Endothelial cell of umbilical vein (primary cell): ENCODE measurements around the gene RUNDC1. TPM values are rescaled to one million over a fixed set of nuclear protein-coding genes. Genes with fewer than 3 reads are reported as not detected.

ENCODE experiments used
- BruUV-seq: library from RNA; stranded (reverse); fragments of 400-500 nt; replicated peaks from 2 replicates; lab custom pipeline; 2021; lab: Mats Ljungman, UMichigan
- CTCF ChIA-PET: fragments of 300-600, 350-600 bp; sonication (Branson Sonifier 250); formaldehyde crosslinking; loops from one replicate; lab custom pipeline; 2021; ENCODE audit warnings: antibody characterized with exemption, inconsistent platforms; lab: Charles Lee
- POLR2A ChIA-PET: fragments of 300-600, 350-600 bp; sonication (Branson Sonifier 250); formaldehyde crosslinking; loops from one replicate; lab custom pipeline; 2021; ENCODE audit warnings: antibody characterized with exemption, inconsistent platforms; lab: Charles Lee
- DNase-seq: peaks from one replicate; pipeline ENCODE4 v3.0.0-alpha.2; 2011; ENCODE audit warnings: low read depth, low spot score
- FAIRE-seq: peaks from 2 replicates; lab custom pipeline; 2011; peaks lifted over from hg19 to GRCh38; lab: Jason Lieb, UNC
- H2AFZ ChIP-seq: 2 replicates; pipeline ENCODE4 v1.6.0; 2012; ENCODE audit warnings: low read depth, low read length, control low read depth, inconsistent platforms
- H3K27ac ChIP-seq: 2 replicates; pipeline ENCODE4 v1.5.1; 2011; ENCODE audit warnings: low read depth, mild to moderate bottlenecking, control low read depth, low read length, moderate library complexity; ENCODE audit not compliant: insufficient read depth
- H3K27me3 ChIP-seq, 2 experiments: 2 replicates each; pipeline versions ENCODE4 v1.6.0 to v1.6.1; 2011; ENCODE audit warnings: low read length in 2 of 2, mixed read lengths in 1 of 2; ENCODE audit not compliant: control insufficient read depth in 2 of 2, insufficient read depth in 2 of 2
- H3K36me3 ChIP-seq, 2 experiments: 2 replicates in 1 of 2; 3 replicates in 1 of 2; pipeline ENCODE4 v1.5.1; 2011; ENCODE audit warnings: low read length in 2 of 2, mild to moderate bottlenecking in 1 of 2, moderate library complexity in 1 of 2; ENCODE audit not compliant: control insufficient read depth in 2 of 2, insufficient read depth in 2 of 2; ENCODE audit errors: extremely low read depth in 1 of 2
- H3K4me1 ChIP-seq: 3 replicates; pipeline ENCODE4 v1.5.1; 2011; ENCODE audit warnings: mild to moderate bottlenecking, low read length; ENCODE audit not compliant: control insufficient read depth, insufficient read depth; ENCODE audit errors: extremely low read depth
- H3K4me2 ChIP-seq: 2 replicates; pipeline ENCODE4 v1.6.1; 2011; ENCODE audit warnings: low read length, control low read depth, mixed read lengths; ENCODE audit not compliant: insufficient read depth
- H3K4me3 ChIP-seq, 3 experiments: fragments of 200-600 bp in 1 of 3; sonication (generic), shearing (Covaris generic) in 1 of 3; replicated peaks in 1 of 3; 2 replicates each; pipeline ENCODE4 v1.5.1; 2011 to 2016; ENCODE audit warnings: control low read depth in 3 of 3, low read length in 3 of 3, mild to moderate bottlenecking in 2 of 3, inconsistent platforms in 1 of 3, low read depth in 1 of 3, moderate library complexity in 1 of 3; ENCODE audit not compliant: insufficient read depth in 1 of 3
- H3K79me2 ChIP-seq: 2 replicates; pipeline ENCODE4 v1.6.0; 2012; ENCODE audit warnings: low read length, inconsistent platforms; ENCODE audit not compliant: control insufficient read depth, insufficient read depth
- H3K9ac ChIP-seq: replicated peaks from 2 replicates; pipeline ENCODE3; 2011; ENCODE audit warnings: low read length, control low read depth; ENCODE audit not compliant: insufficient read depth; ENCODE audit errors: extremely low read depth
- H3K9me1 ChIP-seq: replicated peaks from 3 replicates; pipeline ENCODE4 v1.6.0; 2011; ENCODE audit warnings: mild to moderate bottlenecking, low read length; ENCODE audit not compliant: control insufficient read depth, insufficient read depth; ENCODE audit errors: extremely low read depth
- H3K9me3 ChIP-seq: replicated peaks from 2 replicates; pipeline ENCODE4 v1.5.1; 2012; ENCODE audit warnings: low read length, inconsistent platforms; ENCODE audit not compliant: control insufficient read depth, insufficient read depth
- H4K20me1 ChIP-seq: replicated peaks from 2 replicates; pipeline ENCODE3; 2011; ENCODE audit warnings: mild to moderate bottlenecking, low read length; ENCODE audit not compliant: control insufficient read depth, insufficient read depth; ENCODE audit errors: extremely low read depth
- FOS ChIP-seq: IDR thresholded peaks from 2 replicates; pipeline ENCODE4 v1.6.1; 2011; ENCODE audit warnings: mild to moderate bottlenecking, low read length, moderate library complexity, borderline replicate concordance; ENCODE audit not compliant: insufficient read depth
- JUN ChIP-seq: IDR thresholded peaks from 2 replicates; pipeline ENCODE4 v1.6.1; 2011; ENCODE audit warnings: borderline replicate concordance, low read depth; ENCODE audit not compliant: insufficient read length, insufficient read depth
- MAX ChIP-seq: IDR thresholded peaks from 2 replicates; pipeline ENCODE4 v1.6.1; 2011; ENCODE audit not compliant: insufficient read depth, insufficient read length
- POLR2A ChIP-seq: IDR thresholded peaks from 2 replicates; pipeline ENCODE4 v1.6.1; 2012; ENCODE audit warnings: low read depth, mild to moderate bottlenecking, control low read depth, low read length
- POLR2AphosphoS5 ChIP-seq: IDR thresholded peaks from 2 replicates; pipeline ENCODE4 v1.6.1; 2012; ENCODE audit warnings: low read depth, mild to moderate bottlenecking, control low read depth, low read length, moderate library complexity; ENCODE audit not compliant: insufficient read depth
- dilution Hi-C: fragments of 300-500 bp; cut with MboI; formaldehyde crosslinking; loops from one replicate; pipeline ENCODE4 v1.15.0; 2019; ENCODE audit warnings: low sequenced_read_pairs; ENCODE audit not compliant: extremely low pct_ligation_motif_present
- intact Hi-C: fragments of 100-400 bp; cut with micrococcal nuclease; formaldehyde crosslinking; loops from one replicate; pipeline ENCODE4 v1.10.0; 2022
- polyA plus RNA-seq, 4 experiments: library from polyadenylated mRNA; depleted of rRNA in 3 of 4; stranded (reverse) in 3 of 4; unstranded in 1 of 4; fragments of >200 nt; gene quantifications; 2 replicates each; pipeline versions ENCODE4 v1.2.1 to v1.2.3, GENCODE V29; 2011 to 2012; ENCODE audit warnings: missing spikeins in 1 of 4
- total RNA-seq: library from RNA; stranded (reverse); gene quantifications from 2 replicates; pipeline ENCODE4 v1.2.3, GENCODE V29; 2021

RUNDC1 gene
- total and polyA plus RNA-seq, 2 donors (not counting 3 experiments of a cell fraction or from before 2014, with no cell fraction given): 9.2 to 12.0 TPM

GRCh38 chr17:43014020-43014648 lies 33.8 kb downstream of the RUNDC1 start:
- no peak overlapping the region for H3K9ac ChIP-seq
- peaks cover 14% of the 10 kb centered on the region for H3K79me2 ChIP-seq
- no peaks in the 10 kb centered on the region for H3K9me1 ChIP-seq
- peaks cover 3 to 34% of the 10 kb centered on the region in 2 experiments for H3K36me3 ChIP-seq
- no peak overlapping the region for H3K27ac ChIP-seq
- no peak overlapping the region for H3K4me2 ChIP-seq
- dilution Hi-C loops (no loop called here), intact Hi-C loops (no loop called here)
- no peaks in the 10 kb centered on the region for H4K20me1 ChIP-seq
- H3K4me3 ChIP-seq: no peak overlapping the region
- FAIRE-seq: no peak
- H3K9me3 ChIP-seq: no peaks in the 10 kb centered on the region
- ChIA-PET CTCF (no interaction called here), POLR2A (no interaction called here)
- no peaks in the 10 kb centered on the region for H3K27me3 ChIP-seq
- H3K4me1 ChIP-seq: peaks cover 23% of the 10 kb centered on the region
- no TSS peak for BruUV-seq
- DNase-seq: no peak
- TF ChIP-seq POLR2A: peak; percentile 26
- no peak for TF ChIP-seq FOS
- TF ChIP-seq JUN: no peak
- H2AFZ ChIP-seq: no peak overlapping the region

GRCh38 chr17:43014649-43015542 lies 34.5 kb downstream of the RUNDC1 start:
- BruUV-seq: TSS peak; percentile 49

More at GRCh38 chr17:43014649-43015542, 34.5 kb downstream of the RUNDC1 start:
- CTCF ChIA-PET: interaction anchor here (1.3 kb wide), 1 partner anchor 9 kb away, joined by 6 read pairs; the partner anchor contains the start of gene IFI35
- Histone ChIP-seq H3K4me2 (no peak overlapping the region), H2AFZ (no peak overlapping the region), H4K20me1 (no peaks in the 10 kb centered on the region), H3K4me1 (peaks cover 30% of the 10 kb centered on the region), H3K36me3 (peaks cover 3 to 34% of the 10 kb centered on the region in 2 experiments), H3K4me3 (no peak overlapping the region), H3K9me1 (no peaks in the 10 kb centered on the region), H3K9ac (no peak overlapping the region), H3K79me2 (peaks cover 22% of the 10 kb centered on the region), H3K27me3 (no peaks in the 10 kb centered on the region), H3K27ac (peak overlapping the region; percentile 14), H3K9me3 (no peaks in the 10 kb centered on the region)
- FAIRE-seq: no peak
- peak; percentile 9 for TF ChIP-seq POLR2AphosphoS5
- no peak for TF ChIP-seq JUN
- no peak for TF ChIP-seq MAX
- POLR2A ChIA-PET: no interaction called here
- dilution Hi-C loops (no loop called here), intact Hi-C loops (no loop called here)
- DNase-seq: no peak
